CD4-positive, alpha-beta T cell treated with Interleukin-4 for 4 hours (primary cell): ENCODE results near the gene FCMR.

ENCODE experiments used
- DNase-seq: peaks from one replicate; pipeline ENCODE4 v3.0.0-alpha.2; 2020

Gene FCMR

GRCh38 chr1:206949208-206949607 is 27.5 kb upstream of the FCMR start:
- DNase-seq, result no peak

GRCh38 chr1:206947255-206947654 is 25.5 kb upstream of the FCMR start:
- no peak for DNase-seq

DNA sequence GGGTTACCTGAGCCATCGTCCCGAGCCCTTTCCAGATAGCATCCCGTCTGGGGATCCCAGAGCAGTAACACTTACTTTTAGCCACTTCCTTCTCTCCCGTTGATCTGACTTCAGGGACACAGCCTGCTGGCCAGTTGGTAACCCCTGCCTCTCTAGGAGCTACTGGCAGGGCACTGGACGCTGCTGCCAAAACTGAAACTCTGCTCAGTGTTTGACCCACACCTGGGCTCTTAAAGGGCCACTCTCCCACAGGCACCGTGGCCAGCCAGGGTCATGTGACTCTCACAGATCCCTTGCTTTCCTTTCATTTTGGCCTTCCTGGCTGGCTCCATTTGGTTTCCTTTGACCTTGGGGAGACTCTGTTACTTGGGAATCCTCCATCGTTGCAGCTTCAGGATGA is 24.5 kb upstream of the FCMR start, which contains the start of gene PIGR:
PIGR (minus strand) TSS at position 206 of the 400 bp plus-strand sequence. CDS start 5,935 bp downstream, outside the sequence.
- DNase-seq, result no peak

DNA sequence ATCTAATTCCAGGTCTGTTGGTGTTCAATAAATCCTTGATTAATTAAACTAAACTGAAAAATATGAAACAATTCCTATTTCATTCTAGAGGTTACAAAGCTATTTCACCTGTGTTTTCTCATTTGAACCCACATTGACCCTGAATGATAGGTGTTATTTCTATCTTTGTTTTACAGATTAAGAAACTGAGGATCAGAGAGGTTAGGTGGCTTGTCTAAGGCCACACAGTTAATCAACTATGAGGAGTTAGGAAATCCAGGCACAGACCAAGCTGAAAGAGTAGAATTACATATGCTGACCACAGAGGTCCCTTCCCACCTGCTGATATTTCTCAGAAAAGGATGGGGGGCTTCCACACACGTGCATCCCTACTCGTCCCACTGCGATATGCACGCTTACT is 24.0 kb upstream of the FCMR start:
- no peak for DNase-seq

- peak; percentile 22 for DNase-seq
Observed at GRCh38 chr1:206944703-206945102, 23.0 kb upstream of the FCMR start.

DNA sequence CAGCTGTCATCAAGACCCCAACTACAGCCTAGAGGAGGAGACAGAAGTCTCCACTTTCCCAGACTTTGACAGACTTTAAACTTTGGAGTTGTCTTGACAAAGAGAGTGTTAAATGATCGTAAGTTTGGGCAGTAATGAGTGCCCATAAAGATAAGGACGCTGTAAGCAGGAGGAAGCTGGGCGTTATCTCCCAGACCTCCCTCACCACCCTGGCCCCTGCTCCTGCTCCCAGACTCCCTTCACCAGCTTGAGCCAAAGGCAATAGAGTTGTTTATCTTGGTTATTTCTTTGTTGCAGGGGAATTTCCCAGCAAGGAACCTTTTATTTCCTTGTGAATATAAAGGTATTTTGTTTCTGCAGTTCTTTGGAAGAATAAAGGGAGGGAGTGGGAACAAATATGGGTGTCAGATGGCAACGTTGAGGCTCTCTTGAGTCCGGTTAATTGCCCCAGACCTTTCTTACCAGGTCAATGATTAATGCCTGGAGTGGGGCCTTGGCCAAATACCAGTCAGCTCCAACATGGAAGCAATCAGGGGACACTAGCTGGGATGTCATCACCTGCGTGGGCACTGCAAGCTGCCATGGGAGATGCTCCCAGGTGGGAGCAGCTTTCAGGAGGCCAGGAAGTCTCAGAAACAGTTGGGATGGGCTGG is 20.2 kb upstream of the FCMR start:
- no peak for DNase-seq

DNA sequence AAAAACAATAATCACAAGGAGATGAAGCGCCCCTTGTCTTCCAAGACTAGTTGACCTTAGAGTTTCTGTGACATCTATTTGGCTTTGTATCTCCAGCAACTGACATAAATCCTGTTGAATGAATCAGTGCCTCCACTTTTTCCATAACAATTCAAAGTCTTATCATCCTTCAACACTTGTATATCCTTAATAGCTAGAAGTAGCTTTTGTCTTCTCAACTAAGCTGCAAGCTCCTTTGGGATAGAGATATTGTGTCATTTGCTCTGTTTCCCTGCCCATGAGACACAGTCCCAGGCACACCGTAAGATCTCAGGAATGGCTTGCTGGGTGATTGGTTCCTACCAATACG is 18.8 kb upstream of the FCMR start:
- no peak for DNase-seq

GRCh38 chr1:206939841-206940587 is 18.3 kb upstream of the FCMR start:
- DNase-seq, result no peak

- no peak for DNase-seq
Observed at GRCh38 chr1:206939131-206939530, 17.4 kb upstream of the FCMR start.

- no peak for DNase-seq
Observed at GRCh38 chr1:206937425-206937824, 15.7 kb upstream of the FCMR start.

DNA sequence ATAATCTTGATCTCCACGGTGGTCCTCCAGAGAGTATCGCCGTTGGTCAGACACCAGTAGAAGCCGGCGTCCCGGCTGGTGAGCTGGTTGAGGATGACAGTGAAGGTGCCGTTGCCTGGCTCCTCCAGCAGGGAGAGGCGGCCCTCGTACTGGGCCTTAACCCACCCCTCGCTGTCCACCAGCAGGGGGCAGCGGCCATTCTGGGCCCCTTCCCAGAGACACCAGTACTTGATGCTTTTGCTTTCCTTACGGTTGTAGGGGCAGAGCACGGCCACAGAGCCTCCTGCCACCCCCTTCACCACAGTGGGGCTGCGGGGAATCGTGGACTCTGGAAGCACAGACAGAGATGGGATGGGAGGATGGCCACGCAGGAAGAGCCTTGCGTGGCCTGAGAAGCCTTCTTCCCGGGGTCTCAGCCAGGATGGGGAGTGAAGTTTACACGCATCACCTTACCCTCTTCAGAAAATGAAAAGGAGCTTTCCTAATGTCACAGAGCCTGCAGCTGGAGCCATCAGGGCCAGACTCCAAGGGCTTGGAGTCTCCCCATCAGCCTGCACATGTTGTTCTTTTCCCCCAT is 13.8 kb upstream of the FCMR start:
- no peak for DNase-seq

DNA sequence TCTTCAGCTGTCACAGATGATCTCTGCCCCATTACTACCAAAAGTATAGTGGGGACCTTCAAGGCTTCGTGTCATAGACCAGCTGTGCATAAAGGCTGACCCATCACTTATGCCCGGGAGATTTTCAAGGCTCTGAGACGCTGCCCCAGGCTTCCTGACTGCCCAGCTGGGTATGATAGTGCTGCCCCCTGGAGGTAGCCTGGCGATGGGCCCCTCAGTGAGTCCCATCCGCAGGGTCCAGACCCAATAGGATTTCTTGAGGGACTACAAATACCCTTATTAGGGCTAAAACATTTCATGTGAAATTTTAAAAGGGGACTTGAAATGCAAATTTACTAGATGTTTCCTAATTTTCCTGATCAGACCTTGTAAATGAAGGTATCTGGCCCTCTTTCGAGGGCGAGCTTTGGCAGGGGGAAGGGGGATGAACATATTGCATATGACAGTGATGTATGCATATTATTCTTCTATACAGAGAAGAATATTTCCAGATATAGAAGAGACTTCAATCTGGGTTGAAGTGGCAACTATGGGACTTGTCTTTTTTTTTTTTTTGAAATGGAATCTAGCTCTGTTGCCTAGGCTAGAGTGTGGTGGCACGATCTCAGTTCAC is 11.7 kb upstream of the FCMR start:
- DNase-seq, result peak; percentile 63

GRCh38 chr1:206932177-206932576 is 10.4 kb upstream of the FCMR start:
- no peak for DNase-seq

- DNase-seq, result no peak
Observed at GRCh38 chr1:206931709-206932108, 10.0 kb upstream of the FCMR start.

- DNase-seq, result peak; percentile 40
Observed at GRCh38 chr1:206930210-206930798, 8.6 kb upstream of the FCMR start.

- no peak for DNase-seq
Observed at GRCh38 chr1:206929524-206929923, 7.8 kb upstream of the FCMR start.

- no peak for DNase-seq
Observed at GRCh38 chr1:206926286-206926685, 4.5 kb upstream of the FCMR start.

DNA sequence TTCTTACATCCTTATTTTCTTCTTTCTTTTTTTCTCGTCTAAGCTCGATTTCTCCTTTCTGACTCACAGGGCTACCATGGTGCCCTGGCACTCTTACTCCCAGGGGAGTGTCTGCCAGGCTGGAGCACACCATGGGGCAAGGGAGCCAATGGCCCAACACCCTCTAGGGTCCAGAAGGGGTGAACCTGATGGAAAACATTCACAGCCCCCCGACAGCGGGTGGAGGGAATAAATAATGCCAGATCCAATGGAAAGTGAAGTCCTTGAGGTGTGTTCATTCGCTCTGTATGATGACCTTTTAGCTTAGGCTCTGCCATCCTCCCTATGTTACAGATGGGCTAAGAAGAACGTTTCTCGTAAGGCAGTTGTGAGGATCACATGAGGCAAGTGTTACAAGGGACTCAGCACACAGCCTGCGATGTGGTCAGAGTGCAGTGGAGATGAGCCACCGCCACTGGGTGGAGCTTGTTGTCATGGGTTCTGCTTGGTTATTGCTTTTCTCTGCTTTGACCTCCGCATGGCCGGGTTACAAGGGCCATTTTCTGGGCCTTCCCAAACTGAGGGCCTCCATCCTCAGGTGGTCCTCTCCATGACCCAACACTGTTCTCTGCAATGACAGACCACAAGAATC is 3.5 kb upstream of the FCMR start:
- DNase-seq, result peak; percentile 80

DNA sequence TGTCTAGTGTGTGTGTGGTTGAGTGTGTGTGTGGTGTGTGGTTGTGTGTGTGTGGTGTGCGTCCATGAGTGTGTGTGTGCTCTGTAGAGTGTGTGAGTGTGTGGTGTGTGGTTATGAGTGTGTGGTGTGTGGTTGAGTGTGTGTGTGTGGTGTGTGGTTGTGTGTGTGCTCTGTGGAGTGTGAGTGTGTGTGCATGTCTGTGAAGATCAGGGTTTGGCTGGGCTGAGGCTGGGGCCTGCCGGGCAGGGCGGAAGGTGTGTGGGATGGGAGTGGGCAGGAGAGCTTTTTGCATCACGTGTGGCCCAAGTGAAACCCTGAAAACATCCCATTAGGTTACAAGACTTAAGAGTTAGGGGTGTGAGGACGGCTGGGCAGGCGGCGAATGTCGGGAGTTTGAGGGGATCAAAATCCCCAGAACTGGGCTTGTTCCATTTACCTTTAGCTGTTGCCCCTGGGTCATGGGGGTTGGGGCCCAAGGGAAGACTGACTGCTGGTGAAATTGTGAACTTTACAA is 2.9 kb upstream of the FCMR start:
- DNase-seq, result no peak

DNA sequence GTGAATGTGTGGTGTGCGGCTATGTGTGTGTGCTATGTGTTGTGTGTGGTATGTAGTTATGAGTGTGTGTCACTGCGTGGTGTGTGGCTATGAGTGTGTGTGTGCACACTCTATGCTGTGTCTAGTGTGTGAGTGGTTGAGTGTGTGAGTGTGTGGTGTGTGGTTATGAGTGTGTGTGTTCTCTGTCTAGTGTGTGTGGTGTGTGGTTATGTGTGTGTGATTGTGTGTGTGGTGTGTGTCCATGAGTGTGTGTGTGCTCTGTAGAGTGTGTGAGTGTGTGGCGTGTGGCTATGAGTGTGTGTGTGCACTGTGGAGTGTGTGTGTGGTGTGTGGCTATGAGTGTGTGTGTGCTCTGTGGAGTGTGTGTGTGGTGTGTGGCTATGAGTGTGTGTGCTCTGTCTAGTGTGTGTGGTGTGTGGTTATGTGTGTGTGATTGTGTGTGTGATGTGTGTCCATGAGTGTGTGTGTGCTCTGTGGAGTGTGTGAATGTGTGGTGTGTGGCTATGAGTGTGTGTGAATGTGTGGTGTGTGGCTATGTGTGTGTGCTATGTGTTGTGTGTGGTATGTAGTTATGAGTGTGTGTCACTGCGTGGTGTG is 2.3 kb upstream of the FCMR start:
- DNase-seq, result peak; percentile 36

DNA sequence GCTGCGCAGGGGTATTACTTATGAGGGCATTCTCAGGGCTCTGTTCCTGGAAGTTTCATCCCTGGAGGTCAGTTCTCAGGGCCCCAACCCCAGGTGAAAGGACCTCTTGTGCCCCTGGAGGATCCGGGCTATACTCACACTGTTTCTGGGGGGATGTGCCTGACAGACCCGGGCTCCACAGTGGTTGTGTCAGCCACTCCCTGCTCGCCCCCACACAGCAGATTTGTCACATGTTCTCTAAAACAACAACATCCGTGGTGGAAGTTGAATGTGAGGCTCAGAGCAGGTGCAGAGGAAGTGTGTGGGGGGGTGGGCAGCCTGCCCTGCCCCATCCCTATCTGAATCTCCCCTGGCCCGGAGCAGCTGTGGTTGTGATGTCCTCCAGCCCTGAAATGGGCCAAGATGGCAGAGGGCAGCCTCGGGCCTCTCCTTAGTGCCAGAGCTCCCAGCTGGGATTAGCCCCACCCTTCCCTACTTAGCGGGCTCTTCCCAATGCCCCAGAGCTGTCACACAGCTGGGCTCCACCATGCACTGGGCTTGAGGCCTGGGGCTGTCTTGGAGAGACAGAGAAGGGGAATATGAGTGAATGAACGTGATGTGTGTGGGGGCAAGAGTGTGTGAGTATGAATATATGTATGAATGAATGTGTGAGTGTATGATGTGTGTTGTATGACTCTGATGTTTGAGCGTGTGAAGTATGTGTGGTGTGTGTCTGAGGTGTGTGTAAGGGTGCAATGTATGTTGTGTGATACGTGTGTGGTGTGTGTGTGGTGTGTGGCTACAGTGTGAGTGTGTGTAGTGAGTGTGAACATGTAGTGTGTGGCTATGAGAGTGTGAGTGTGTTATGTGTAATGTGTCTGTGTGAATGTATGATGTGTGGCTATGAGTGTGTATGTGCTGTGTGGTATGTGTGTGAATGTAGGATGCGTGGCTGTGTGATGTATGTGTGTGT is 1.5 kb upstream of the FCMR start:
- DNase-seq, result peak; percentile 83
